ENCODE results near the gene TOMM40L.

GRCh38 chr1:161259765-161260164 is 33.9 kb downstream of the TOMM40L start:
- TF ChIP-seq EZH2 (IDR thresholded peaks at IDR 0.05; ENCODE audit: low read length, missing control alignments) = no peak
- no peak for TF ChIP-seq CTCF (conservative IDR thresholded peaks at IDR 0.05 in 1 of 2, IDR thresholded peaks at IDR 0.05 in 1 of 2; ENCODE audit: low read depth in 1 of 2, low read length in 2 of 2)
